PC-9 (cell line): ENCODE results near the gene HOXD3.

Source experiments
- EZH2 ChIP-seq: fragments of 200-600 bp; sonication (generic); IDR thresholded peaks from 2 replicates; pipeline ENCODE4 v1.8.0; 2017; ENCODE audit warnings: antibody characterized with exemption, low read depth
- TF ChIP-seq, protein P1 (sequence below): fragments of 200-600 bp; sonication (generic); conservative IDR thresholded peaks from 2 replicates; pipeline ENCODE4 v1.6.1; 2017; ENCODE audit warnings: mixed run types, antibody characterized with exemption, mild to moderate bottlenecking, moderate library complexity

DNA sequence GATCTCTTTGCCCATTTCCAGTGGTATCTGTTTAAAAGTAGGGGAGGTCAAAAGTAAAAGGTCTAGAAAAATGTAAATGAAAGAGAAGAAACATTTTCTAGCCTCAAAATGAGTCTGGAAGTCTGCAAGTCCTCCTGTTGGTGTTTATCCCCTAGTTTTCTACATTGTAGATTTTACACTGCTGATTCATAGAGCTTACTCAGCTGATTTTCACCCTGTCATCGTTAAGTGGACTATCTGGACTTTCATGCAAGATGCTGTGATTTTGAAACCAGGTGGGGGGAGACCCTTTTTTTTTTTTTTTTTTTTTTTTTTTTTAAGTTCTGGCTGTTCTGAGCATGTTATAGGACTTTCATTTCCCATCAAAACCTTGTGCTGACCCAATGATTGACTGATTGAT, 10.3 kb downstream of the HOXD3 start:
- TF ChIP-seq, protein P1, sequence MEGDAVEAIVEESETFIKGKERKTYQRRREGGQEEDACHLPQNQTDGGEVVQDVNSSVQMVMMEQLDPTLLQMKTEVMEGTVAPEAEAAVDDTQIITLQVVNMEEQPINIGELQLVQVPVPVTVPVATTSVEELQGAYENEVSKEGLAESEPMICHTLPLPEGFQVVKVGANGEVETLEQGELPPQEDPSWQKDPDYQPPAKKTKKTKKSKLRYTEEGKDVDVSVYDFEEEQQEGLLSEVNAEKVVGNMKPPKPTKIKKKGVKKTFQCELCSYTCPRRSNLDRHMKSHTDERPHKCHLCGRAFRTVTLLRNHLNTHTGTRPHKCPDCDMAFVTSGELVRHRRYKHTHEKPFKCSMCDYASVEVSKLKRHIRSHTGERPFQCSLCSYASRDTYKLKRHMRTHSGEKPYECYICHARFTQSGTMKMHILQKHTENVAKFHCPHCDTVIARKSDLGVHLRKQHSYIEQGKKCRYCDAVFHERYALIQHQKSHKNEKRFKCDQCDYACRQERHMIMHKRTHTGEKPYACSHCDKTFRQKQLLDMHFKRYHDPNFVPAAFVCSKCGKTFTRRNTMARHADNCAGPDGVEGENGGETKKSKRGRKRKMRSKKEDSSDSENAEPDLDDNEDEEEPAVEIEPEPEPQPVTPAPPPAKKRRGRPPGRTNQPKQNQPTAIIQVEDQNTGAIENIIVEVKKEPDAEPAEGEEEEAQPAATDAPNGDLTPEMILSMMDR: no peak
- no peak for TF ChIP-seq EZH2
